ENCODE results near the gene NYAP2. TPM values are rescaled to one million over a fixed set of nuclear protein-coding genes. Genes with fewer than 3 reads are reported as not detected.

NYAP2 gene
- total RNA-seq, 4 donors from 2014 or later, result 0.13 to 0.47 TPM; not detected in 2

GRCh38 chr2:225584796-225585195, 185.3 kb downstream of the NYAP2 start:
- Histone ChIP-seq H3K27ac (no peak overlapping the region), H3K4me1 (no peaks in the 10 kb centered on the region), H3K9me3 (no peaks in the 10 kb centered on the region), H3K36me3 (no peaks in the 10 kb centered on the region), H3K4me3 (no peak overlapping the region), H3K27me3 (no peaks in the 10 kb centered on the region)
- ATAC-seq, result no peak
- TF ChIP-seq CTCF (IDR thresholded peaks at IDR 0.05) (no peak), EP300 (IDR thresholded peaks at IDR 0.05) (no peak), POLR2A (IDR thresholded peaks at IDR 0.05) (no peak), POLR2AphosphoS5 (IDR thresholded peaks at IDR 0.05) (no peak)

- H3K27me3 ChIP-seq, result no peaks in the 10 kb centered on the region
- peak; percentile 34 for ATAC-seq
- no peak overlapping the region for H3K27ac ChIP-seq
- no peak overlapping the region for H3K4me3 ChIP-seq
- no peaks in the 10 kb centered on the region for H3K9me3 ChIP-seq
- H3K4me1 ChIP-seq, result no peaks in the 10 kb centered on the region
- WGBS, 2 donors (ENCODE audit: low coverage in 1 of 2), result 91 to 95% methylated on average over 1 to 3 of the region's 3 CpGs
- TF ChIP-seq CTCF (IDR thresholded peaks at IDR 0.05) (no peak), POLR2A (IDR thresholded peaks at IDR 0.05) (no peak), EP300 (IDR thresholded peaks at IDR 0.05) (no peak), POLR2AphosphoS5 (IDR thresholded peaks at IDR 0.05) (no peak)
- H3K36me3 ChIP-seq, result no peaks in the 10 kb centered on the region
These were observed 191.4 kb downstream of the NYAP2 start for GRCh38 chr2:225590932-225591331.

GRCh38 chr2:225597911-225598310, 198.4 kb downstream of the NYAP2 start:
- ATAC-seq, result no peak
- H3K27me3 ChIP-seq, result no peaks in the 10 kb centered on the region
- H3K4me3 ChIP-seq, result no peak overlapping the region
- H3K9me3 ChIP-seq, result no peaks in the 10 kb centered on the region
- no peaks in the 10 kb centered on the region for H3K36me3 ChIP-seq
- H3K4me1 ChIP-seq, result no peaks in the 10 kb centered on the region
- 53 to 68% methylated on average over 3 to 4 of the region's 4 CpGs for WGBS, 2 donors (ENCODE audit: low coverage in 1 of 2)
- no peak for TF ChIP-seq CTCF (IDR thresholded peaks at IDR 0.05)
- TF ChIP-seq EP300 (IDR thresholded peaks at IDR 0.05), result no peak
- TF ChIP-seq POLR2AphosphoS5 (IDR thresholded peaks at IDR 0.05), result no peak
- no peak overlapping the region for H3K27ac ChIP-seq

- H3K36me3 ChIP-seq, result no peaks in the 10 kb centered on the region
- H3K27ac ChIP-seq, result no peak overlapping the region
- no peak for ATAC-seq
- no peaks in the 10 kb centered on the region for H3K27me3 ChIP-seq
- H3K9me3 ChIP-seq, result no peaks in the 10 kb centered on the region
- no peak overlapping the region for H3K4me3 ChIP-seq
- TF ChIP-seq POLR2A (IDR thresholded peaks at IDR 0.05) (no peak), CTCF (IDR thresholded peaks at IDR 0.05) (no peak), EP300 (IDR thresholded peaks at IDR 0.05) (no peak), POLR2AphosphoS5 (IDR thresholded peaks at IDR 0.05) (no peak)
- no peaks in the 10 kb centered on the region for H3K4me1 ChIP-seq
These were observed 198.9 kb downstream of the NYAP2 start for GRCh38 chr2:225598426-225598825.

- ATAC-seq, result no peak
- no peaks in the 10 kb centered on the region for H3K27me3 ChIP-seq
- no peaks in the 10 kb centered on the region for H3K36me3 ChIP-seq
- no peaks in the 10 kb centered on the region for H3K4me1 ChIP-seq
- no peaks in the 10 kb centered on the region for H3K9me3 ChIP-seq
- TF ChIP-seq POLR2AphosphoS5 (IDR thresholded peaks at IDR 0.05) (no peak), POLR2A (IDR thresholded peaks at IDR 0.05) (no peak)
- 53 to 61% methylated on average over 4 of the region's 4 CpGs for WGBS, 2 donors (ENCODE audit: low coverage in 1 of 2)
- no peak overlapping the region for H3K27ac ChIP-seq
- no peak overlapping the region for H3K4me3 ChIP-seq
These were observed 199.4 kb downstream of the NYAP2 start for GRCh38 chr2:225598897-225599296.

- Histone ChIP-seq H3K27me3 (no peaks in the 10 kb centered on the region), H3K9me3 (no peaks in the 10 kb centered on the region), H3K27ac (no peak overlapping the region), H3K36me3 (no peaks in the 10 kb centered on the region), H3K4me3 (no peak overlapping the region), H3K4me1 (no peaks in the 10 kb centered on the region)
- 80 to 88% methylated on average over 1 of the region's 1 CpG for WGBS, 2 donors (ENCODE audit: low coverage in 1 of 2)
- no peak for ATAC-seq
- TF ChIP-seq EP300 (IDR thresholded peaks at IDR 0.05) (no peak), POLR2A (IDR thresholded peaks at IDR 0.05) (no peak), CTCF (IDR thresholded peaks at IDR 0.05) (no peak), POLR2AphosphoS5 (IDR thresholded peaks at IDR 0.05) (no peak)
These were observed 200.3 kb downstream of the NYAP2 start for GRCh38 chr2:225599856-225600255.

Measured in gastroesophageal sphincter (tissue), 4 donors.